H9 (cell line): ENCODE results near the gene FSTL4. TPM values are rescaled to one million over a fixed set of nuclear protein-coding genes. Genes with fewer than 3 reads are reported as not detected.
A peak's percentile ranks its signal among the peaks of the same experiment; 100 is the strongest.

Experiments
- DNase-seq: peaks from one replicate; pipeline ENCODE4 v3.0.0-alpha.2; 2017
- H2AFZ ChIP-seq: one replicate; pipeline ENCODE4 v1.6.1; 2013; ENCODE audit warnings: mild to moderate bottlenecking, low read length, control low read depth, moderate library complexity
- H2AK5ac ChIP-seq: 2 replicates; pipeline ENCODE4 v1.6.1; 2013; ENCODE audit warnings: low read length, control low read depth, mixed read lengths; ENCODE audit not compliant: insufficient read length
- H2BK120ac ChIP-seq: one replicate; pipeline ENCODE4 v1.6.1; 2013; ENCODE audit warnings: low read depth, mild to moderate bottlenecking, low read length, control low read depth, inconsistent platforms; ENCODE audit not compliant: poor library complexity, severe bottlenecking
- H2BK12ac ChIP-seq: 2 replicates; pipeline ENCODE4 v1.6.1; 2013; ENCODE audit warnings: low read length, control low read depth, mixed read lengths, low read depth; ENCODE audit not compliant: insufficient read length
- H2BK15ac ChIP-seq: 2 replicates; pipeline ENCODE4 v1.6.1; 2013; ENCODE audit warnings: low read depth, low read length, control low read depth
- H2BK20ac ChIP-seq: one replicate; pipeline ENCODE4 v1.6.1; 2013; ENCODE audit warnings: low read depth, mild to moderate bottlenecking, low read length, control low read depth, inconsistent platforms; ENCODE audit not compliant: poor library complexity, severe bottlenecking
- H2BK5ac ChIP-seq: 2 replicates; pipeline ENCODE4 v1.6.1; 2013; ENCODE audit warnings: low read length, control low read depth, mixed read lengths; ENCODE audit not compliant: insufficient read length
- H3K14ac ChIP-seq: 2 replicates; pipeline ENCODE4 v1.6.1; 2013; ENCODE audit warnings: low read length, control low read depth; ENCODE audit not compliant: insufficient read depth
- H3K18ac ChIP-seq: 2 replicates; pipeline ENCODE4 v1.6.1; 2013; ENCODE audit warnings: low read depth, mild to moderate bottlenecking, mixed read lengths, low read length, control low read depth; ENCODE audit not compliant: insufficient read length
- H3K23ac ChIP-seq: 2 replicates; pipeline ENCODE4 v1.6.1; 2013; ENCODE audit warnings: low read length, control low read depth, mixed read lengths, low read depth; ENCODE audit not compliant: insufficient read length
- H3K23me2 ChIP-seq: 2 replicates; pipeline ENCODE4 v1.6.1; 2013; ENCODE audit warnings: low read depth, mild to moderate bottlenecking, mixed read lengths, low read length, control low read depth; ENCODE audit not compliant: insufficient read length, poor library complexity, severe bottlenecking
- H3K27ac ChIP-seq: 2 replicates; pipeline ENCODE4 v1.5.1; 2013; ENCODE audit warnings: low read length, control low read depth, mixed read lengths, low read depth; ENCODE audit not compliant: insufficient read length
- H3K27me3 ChIP-seq: 2 replicates; pipeline ENCODE4 v1.6.1; 2013; ENCODE audit warnings: low read length, control low read depth, inconsistent platforms; ENCODE audit not compliant: insufficient read depth
- H3K4ac ChIP-seq: 2 replicates; pipeline ENCODE4 v1.6.1; 2013; ENCODE audit warnings: low read depth, mild to moderate bottlenecking, control low read depth, inconsistent platforms, low read length, moderate library complexity
- H3K4me1 ChIP-seq: 2 replicates; pipeline ENCODE4 v1.6.1; 2013; ENCODE audit warnings: low read length, control low read depth, inconsistent platforms; ENCODE audit not compliant: insufficient read depth
- H3K4me2 ChIP-seq: 2 replicates; pipeline ENCODE4 v1.6.1; 2013; ENCODE audit warnings: low read length, control low read depth, mixed read lengths; ENCODE audit not compliant: insufficient read length, insufficient read depth
- H3K56ac ChIP-seq: 2 replicates; pipeline ENCODE4 v1.6.1; 2013; ENCODE audit warnings: low read depth, mild to moderate bottlenecking, mixed read lengths, low read length, control low read depth; ENCODE audit not compliant: insufficient read length
- H3K79me1 ChIP-seq: 2 replicates; pipeline ENCODE4 v1.6.1; 2013; ENCODE audit warnings: low read depth, mild to moderate bottlenecking, moderate library complexity, low read length, control low read depth, inconsistent platforms; ENCODE audit not compliant: insufficient read depth, poor library complexity, severe bottlenecking
- H3K79me2 ChIP-seq: 2 replicates; pipeline ENCODE4 v1.6.1; 2013; ENCODE audit warnings: low read length, control low read depth, inconsistent platforms; ENCODE audit not compliant: insufficient read depth
- H3K9ac ChIP-seq: 2 replicates; pipeline ENCODE4 v1.6.1; 2013; ENCODE audit warnings: low read length, control low read depth, mixed read lengths; ENCODE audit not compliant: insufficient read length; ENCODE audit errors: extremely low read depth
- H3K9me3 ChIP-seq: one replicate; pipeline ENCODE4 v1.6.1; 2013; ENCODE audit warnings: low read depth, low read length, inconsistent platforms; ENCODE audit not compliant: control insufficient read depth
- H3T11ph ChIP-seq: one replicate; pipeline ENCODE4 v1.6.1; 2013; ENCODE audit warnings: mild to moderate bottlenecking, low read length, control low read depth, inconsistent platforms
- H4K20me1 ChIP-seq: one replicate; pipeline ENCODE4 v1.6.1; 2013; ENCODE audit not compliant: control insufficient read depth, insufficient read length, insufficient read depth
- H4K5ac ChIP-seq: 2 replicates; pipeline ENCODE4 v1.6.1; 2013; ENCODE audit warnings: low read depth, mild to moderate bottlenecking, mixed read lengths, low read length, control low read depth; ENCODE audit not compliant: insufficient read length
- H4K8ac ChIP-seq: replicated peaks from 2 replicates; pipeline ENCODE4 v1.6.1; 2013; ENCODE audit warnings: low read length, control low read depth, mixed read lengths, low read depth; ENCODE audit not compliant: insufficient read length
- H4K91ac ChIP-seq: 2 replicates; pipeline ENCODE4 v1.6.1; 2013; ENCODE audit warnings: low read depth, mild to moderate bottlenecking, moderate library complexity, mixed read lengths, low read length, control low read depth; ENCODE audit not compliant: insufficient read length
- H3K27ac Mint-ChIP-seq, 3 experiments: 2 replicates in 2 of 3; 3 replicates in 1 of 3; pipeline ENCODE4 v1.8.0; 2020 to 2021; ENCODE audit warnings: mixed read lengths in 3 of 3, mild to moderate bottlenecking in 1 of 3, moderate library complexity in 1 of 3
- H3K27me3 Mint-ChIP-seq: 2 replicates; pipeline ENCODE4 v1.8.0; 2021; ENCODE audit warnings: low read depth, mild to moderate bottlenecking, moderate library complexity, mixed read lengths
- H3K36me3 Mint-ChIP-seq, 3 experiments: 2 replicates in 2 of 3; 3 replicates in 1 of 3; pipeline ENCODE4 v1.8.0; 2020 to 2021; ENCODE audit warnings: low read depth in 3 of 3, mixed read lengths in 3 of 3; ENCODE audit not compliant: insufficient read depth in 1 of 3
- H3K4me1 Mint-ChIP-seq, 2 experiments: 2 replicates each; pipeline ENCODE4 v1.8.0; 2020; ENCODE audit warnings: mixed read lengths in 2 of 2
- H3K4me3 Mint-ChIP-seq, 2 experiments: 2 replicates in 1 of 2; 3 replicates in 1 of 2; pipeline ENCODE4 v1.8.0; 2020 to 2021; ENCODE audit warnings: mild to moderate bottlenecking in 2 of 2, mixed read lengths in 2 of 2, moderate library complexity in 1 of 2
- H3K9me3 Mint-ChIP-seq, 2 experiments: 2 replicates in 1 of 2; 3 replicates in 1 of 2; pipeline ENCODE4 v1.8.0; 2020; ENCODE audit warnings: mild to moderate bottlenecking in 2 of 2, mixed read lengths in 2 of 2, moderate library complexity in 1 of 2
- CTCF ChIP-seq: fragments of 200-600 bp; sonication (generic); conservative IDR thresholded peaks from 3 replicates; pipeline ENCODE4 v1.8.0; 2021; ENCODE audit warnings: antibody characterized with exemption, mild to moderate bottlenecking
- WGBS: extraction: QIAGEN DNeasy Blood & Tissue Kit; methylation state at CpG from one replicate; pipeline ENCODE4 v1.1.7; 2013; ENCODE audit warnings: missing lambda C conversion rate, low lambda C conversion rate, mixed read lengths; ENCODE audit not compliant: insufficient read length; ENCODE audit errors: extremely low coverage; 5-methylcytosine and 5-hydroxymethylcytosine counted together
- total RNA-seq: library from RNA; stranded (reverse); gene quantifications from 2 replicates; pipeline ENCODE4 v1.2.1, GENCODE V29; 2021

Gene FSTL4
- total RNA-seq, 1 experiment from 2014 or later = 5.7 TPM

- no peak overlapping the region for H3K14ac ChIP-seq
- H3K36me3 Mint-ChIP-seq = no peaks in the 10 kb centered on the region
Observed at GRCh38 chr5:133603711-133604110, 8.6 kb downstream of the FSTL4 start.

More at GRCh38 chr5:133603711-133604110, 8.6 kb downstream of the FSTL4 start:
- Histone ChIP-seq H3K27me3 (no peaks in the 10 kb centered on the region), H4K20me1 (no peaks in the 10 kb centered on the region), H2BK12ac (no peak overlapping the region), H4K5ac (no peak overlapping the region), H3K18ac (no peak overlapping the region), H3K4ac (no peak overlapping the region), H2BK120ac (no peak overlapping the region), H3K9me3 (no peaks in the 10 kb centered on the region), H2AFZ (no peak overlapping the region), H2AK5ac (no peak overlapping the region), H2BK5ac (no peak overlapping the region), H3K79me1 (no peaks in the 10 kb centered on the region), H2BK20ac (no peak overlapping the region), H3K23me2 (no peaks in the 10 kb centered on the region), H3K23ac (no peak overlapping the region), H3K27ac (no peak overlapping the region), H3K56ac (no peak overlapping the region), H4K91ac (no peak overlapping the region), H3K9ac (no peak overlapping the region), H3K79me2 (no peaks in the 10 kb centered on the region), H3K4me2 (no peak overlapping the region), H4K8ac (no peak overlapping the region), H3K4me1 (peaks cover 9% of the 10 kb centered on the region; the same call in 1 of the 2 replicates), H2BK15ac (no peak overlapping the region), H3T11ph (no peak overlapping the region)
- 0 out of 7 replicates have a peak overlapping the region, but pooled peaks of 1 of the 3 experiments have one; percentile 62 for H3K27ac Mint-ChIP-seq
- DNase-seq = no peak
- no peak for TF ChIP-seq CTCF
- H3K4me1 Mint-ChIP-seq = peaks cover 17 to 27% of the 10 kb centered on the region in 2 experiments
- WGBS = no CpG with 5 or more reads among the region's 6 CpGs
- no peaks in the 10 kb centered on the region for H3K9me3 Mint-ChIP-seq
- H3K4me3 Mint-ChIP-seq = no peak overlapping the region
- peaks cover 13% of the 10 kb centered on the region for H3K27me3 Mint-ChIP-seq
